Esophagus muscularis mucosa (tissue), 3 donors: Measurements from ENCODE around the gene RBMS1.

Experiments used
- EP300 ChIP-seq: sonication (generic); formaldehyde crosslinking; IDR thresholded peaks from one replicate; pipeline ENCODE4 v1.6.1; 2017; ENCODE audit warnings: antibody characterized with exemption
- POLR2AphosphoS5 ChIP-seq, 2 donors: sonication (generic); formaldehyde crosslinking; IDR thresholded peaks; one replicate each; pipeline ENCODE4 v1.6.1; 2017; ENCODE audit warnings: antibody characterized with exemption in 2 of 2

GRCh38 chr2:160257743-160258491 lies 235.7 kb downstream of the RBMS1 start:
- TF ChIP-seq POLR2AphosphoS5 (IDR thresholded peaks at IDR 0.05) (no peak), EP300 (no peak)
